Skeletal muscle tissue (tissue), 4 donors: ENCODE measurements around the gene HNRNPUL1. TPM values are rescaled to one million over a fixed set of nuclear protein-coding genes. Genes with fewer than 3 reads are reported as not detected.

ENCODE experiments used
- H3K27ac ChIP-seq: one replicate; pipeline ENCODE4 v1.7.0; 2013; ENCODE audit warnings: mild to moderate bottlenecking, low read depth, low read length, inconsistent platforms
- H3K27me3 ChIP-seq, 3 donors: one replicate each; pipeline ENCODE4 v1.7.0; 2013; ENCODE audit warnings: low read length in 3 of 3; ENCODE audit not compliant: control insufficient read depth in 3 of 3, insufficient read depth in 3 of 3
- H3K36me3 ChIP-seq, 3 donors: one replicate each; pipeline ENCODE4 v1.7.0; 2013; ENCODE audit warnings: low read length in 3 of 3; ENCODE audit not compliant: control insufficient read depth in 3 of 3, insufficient read depth in 3 of 3
- H3K4me1 ChIP-seq, 3 donors: one replicate each; pipeline ENCODE4 v1.7.0; 2013; ENCODE audit warnings: low read length in 3 of 3, mild to moderate bottlenecking in 3 of 3; ENCODE audit not compliant: control insufficient read depth in 3 of 3, insufficient read depth in 3 of 3
- H3K4me3 ChIP-seq, 3 donors: one replicate each; pipeline ENCODE4 v1.7.0; 2013; ENCODE audit warnings: low read length in 3 of 3
- H3K9ac ChIP-seq, 3 donors: one replicate each; pipeline ENCODE4 v1.7.0; 2013; ENCODE audit warnings: low read length in 3 of 3, mild to moderate bottlenecking in 3 of 3, moderate library complexity in 2 of 3, low read depth in 1 of 3
- H3K9me3 ChIP-seq, 3 donors: one replicate each; pipeline ENCODE4 v1.7.0; 2013; ENCODE audit warnings: low read length in 3 of 3; ENCODE audit not compliant: control insufficient read depth in 3 of 3
- total RNA-seq: library from RNA; depleted of rRNA; stranded (reverse); fragments of >200 nt; gene quantifications from one replicate; pipeline ENCODE4 v1.2.3, GENCODE V29; 2014
- donor health status: Osteomylitis.

Gene HNRNPUL1
- total RNA-seq, 1 donor from 2014 or later: 68.4 TPM

DNA sequence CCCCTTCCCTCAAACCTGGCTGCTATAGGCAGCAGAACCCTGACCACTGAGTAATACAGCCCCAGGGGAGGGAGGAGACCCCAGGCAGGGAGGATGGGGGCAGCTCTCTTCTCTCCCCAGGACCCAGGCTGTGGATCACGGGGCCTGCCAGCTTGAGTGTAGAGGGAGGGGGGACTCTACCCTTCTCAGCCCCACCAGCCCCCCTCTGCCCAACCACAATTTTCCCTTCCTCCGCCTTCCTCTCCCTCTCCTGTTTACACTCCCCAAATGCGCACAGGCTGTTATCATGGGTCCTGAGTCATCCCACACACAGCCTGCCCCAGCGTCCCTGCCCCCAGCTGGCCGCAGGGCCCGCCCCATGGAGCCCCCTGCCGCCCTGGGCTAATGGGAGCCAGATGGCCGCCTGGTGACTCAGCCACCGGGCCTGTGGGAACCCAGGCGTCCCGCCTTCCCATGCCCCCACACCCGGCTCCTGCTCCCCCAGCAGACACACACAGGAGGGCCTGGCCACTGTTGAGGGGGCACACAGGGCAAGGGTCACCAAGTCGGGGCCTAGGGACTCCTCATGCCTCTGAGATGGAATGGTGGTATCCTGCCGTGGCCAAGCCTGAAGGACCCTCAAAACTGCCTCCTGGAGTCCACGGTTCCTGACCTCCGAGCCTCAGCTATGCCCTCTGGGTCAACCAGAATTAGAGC is 59.4 kb downstream of the HNRNPUL1 start:
- H3K9ac ChIP-seq: peak overlapping the region in 1 of 3 donors; percentile 64
- no peaks in the 10 kb centered on the region for H3K27me3 ChIP-seq
- H3K4me3 ChIP-seq: no peak overlapping the region
- peak overlapping the region; percentile 89 for H3K27ac ChIP-seq
- peaks cover 63 to 76% (median 74%) of the 10 kb centered on the region in 3 donors for H3K4me1 ChIP-seq
- peaks cover 28 to 41% (median 31%) of the 10 kb centered on the region in 3 donors for H3K36me3 ChIP-seq
- no peaks in the 10 kb centered on the region for H3K9me3 ChIP-seq

DNA sequence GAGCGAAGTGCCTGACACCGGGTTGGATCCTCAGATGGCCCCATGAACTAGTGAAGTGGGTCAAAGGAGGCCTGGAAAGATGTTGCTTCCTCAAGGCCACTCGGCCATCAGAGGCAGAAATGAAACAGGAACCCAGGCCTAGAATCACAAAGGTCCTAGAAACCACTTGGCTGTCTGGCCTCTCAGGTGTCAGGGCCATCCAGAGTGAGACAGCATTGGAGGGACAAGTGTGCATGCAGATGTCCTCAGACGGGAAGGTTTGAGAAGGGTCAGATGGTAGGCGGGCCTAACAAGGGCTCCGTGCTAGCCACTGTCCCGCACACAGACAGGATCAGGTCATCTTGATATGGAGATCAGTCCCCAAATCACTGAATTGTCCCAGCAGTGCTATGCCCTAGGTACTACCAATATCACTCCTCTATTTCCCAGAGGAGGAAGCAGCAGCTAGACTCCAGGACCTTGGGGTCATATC is 60.1 kb downstream of the HNRNPUL1 start:
- Histone ChIP-seq H3K9ac (peak overlapping the region in 1 of 3 donors; percentile 64), H3K4me1 (peaks cover 68 to 81% (median 80%) of the 10 kb centered on the region in 3 donors), H3K27ac (peak overlapping the region; percentile 89), H3K27me3 (no peaks in the 10 kb centered on the region), H3K4me3 (no peak overlapping the region), H3K36me3 (peaks cover 21 to 36% (median 24%) of the 10 kb centered on the region in 3 donors), H3K9me3 (no peaks in the 10 kb centered on the region)

DNA sequence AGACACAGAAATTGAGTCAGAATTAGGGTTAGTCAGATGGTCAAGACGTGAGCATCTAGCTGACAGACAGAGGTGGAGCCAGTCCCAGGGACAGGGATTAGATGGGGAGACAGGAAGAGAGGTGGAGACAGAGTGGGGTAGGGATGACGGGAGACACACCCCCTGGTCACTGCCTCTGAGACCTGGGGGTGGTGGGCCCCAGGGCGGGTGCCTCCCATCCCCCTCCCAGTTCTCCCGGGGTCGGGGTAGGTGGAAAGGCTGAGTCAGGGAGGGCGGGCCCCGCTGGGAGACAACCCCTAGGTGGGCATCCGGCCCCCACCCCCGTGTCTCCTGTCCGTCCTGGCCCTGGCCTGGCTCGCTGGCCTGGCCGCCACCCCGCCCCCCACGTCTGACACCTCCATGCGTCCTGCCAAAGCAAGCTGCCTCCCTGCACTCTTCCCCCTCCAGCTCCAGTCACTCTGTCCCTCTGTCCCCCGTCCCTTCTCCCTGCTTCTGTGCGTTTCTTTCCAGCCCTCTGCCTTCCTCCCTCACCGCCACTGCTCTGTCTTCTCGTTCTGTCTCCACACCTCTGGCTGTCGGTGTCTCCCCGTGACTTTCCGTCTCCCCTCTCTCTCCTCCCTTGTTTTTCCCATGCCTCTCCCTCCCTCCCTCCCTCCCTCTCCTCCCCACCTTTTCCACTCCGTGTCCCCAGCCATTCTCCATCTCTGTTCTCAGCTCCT is 60.9 kb downstream of the HNRNPUL1 start:
- no peaks in the 10 kb centered on the region for H3K27me3 ChIP-seq
- peak overlapping the region; percentile 52 to 75 (median 75) for H3K4me3 ChIP-seq
- H3K9me3 ChIP-seq: no peaks in the 10 kb centered on the region
- H3K9ac ChIP-seq: peak overlapping the region; percentile 65 to 82 (median 77)
- H3K4me1 ChIP-seq: peaks cover 68 to 81% (median 80%) of the 10 kb centered on the region in 3 donors
- peaks cover 13 to 29% (median 17%) of the 10 kb centered on the region in 3 donors for H3K36me3 ChIP-seq
- H3K27ac ChIP-seq: peak overlapping the region; percentile 89

DNA sequence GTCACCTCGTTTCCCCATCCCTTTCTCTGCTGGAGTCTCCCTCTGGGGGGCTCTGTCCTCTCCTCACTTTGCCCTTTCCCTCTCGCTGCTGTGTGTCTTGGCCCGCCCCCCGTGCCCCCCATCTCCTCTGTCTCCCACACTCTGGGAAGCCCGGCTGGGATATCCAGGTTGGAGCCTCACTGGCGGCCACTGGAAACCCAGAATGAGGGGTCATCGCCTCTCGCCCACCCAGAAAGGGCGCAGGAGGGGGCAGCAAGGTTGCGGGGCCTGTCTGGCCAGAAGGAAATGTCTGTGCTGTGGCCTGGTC is 61.4 kb downstream of the HNRNPUL1 start:
- Histone ChIP-seq H3K9me3 (no peaks in the 10 kb centered on the region), H3K9ac (peak overlapping the region; percentile 65 to 82 (median 74)), H3K4me3 (peak overlapping the region; percentile 52 to 75 (median 75)), H3K27ac (peak overlapping the region; percentile 89), H3K4me1 (peaks cover 68 to 81% (median 80%) of the 10 kb centered on the region in 3 donors), H3K27me3 (no peaks in the 10 kb centered on the region), H3K36me3 (peaks cover 8 to 26% (median 12%) of the 10 kb centered on the region in 3 donors)

DNA sequence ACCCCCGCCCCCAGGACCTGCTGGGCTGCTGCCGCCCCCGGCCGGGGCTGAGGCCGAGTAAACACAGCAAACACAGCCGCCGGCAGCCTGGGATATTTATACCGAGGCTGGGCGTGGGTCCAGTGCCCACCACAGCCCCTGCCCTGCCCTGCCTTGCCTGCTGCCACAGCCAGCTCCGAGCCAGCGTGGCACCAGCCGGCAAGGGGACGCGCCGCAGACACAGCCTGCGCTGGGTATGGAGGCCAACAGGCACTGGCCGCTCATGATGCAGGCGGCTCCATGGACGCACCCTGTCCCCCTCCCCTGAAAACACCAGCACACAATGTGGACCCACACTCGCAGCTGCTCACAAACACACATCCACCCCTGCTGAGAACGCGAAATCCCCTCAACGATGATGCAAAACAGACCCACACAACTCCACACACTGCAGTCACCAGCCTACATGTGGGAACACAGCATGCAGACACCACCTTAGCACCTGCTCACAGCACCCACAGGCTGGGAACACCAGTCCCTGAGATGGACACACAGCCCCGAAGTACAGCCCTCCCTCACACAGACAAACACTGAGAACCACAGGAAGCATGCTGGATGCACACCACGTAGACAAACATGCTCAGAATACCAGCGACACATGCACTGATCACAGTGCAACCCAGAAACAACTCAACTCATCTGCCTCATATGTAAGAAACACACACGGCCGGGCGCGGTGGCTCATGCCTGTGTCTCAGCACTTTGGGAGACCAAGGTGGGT is 62.0 kb downstream of the HNRNPUL1 start:
- peaks cover 68 to 80% (median 80%) of the 10 kb centered on the region in 3 donors for H3K4me1 ChIP-seq
- H3K9ac ChIP-seq: peak overlapping the region; percentile 65 to 82 (median 74)

DNA sequence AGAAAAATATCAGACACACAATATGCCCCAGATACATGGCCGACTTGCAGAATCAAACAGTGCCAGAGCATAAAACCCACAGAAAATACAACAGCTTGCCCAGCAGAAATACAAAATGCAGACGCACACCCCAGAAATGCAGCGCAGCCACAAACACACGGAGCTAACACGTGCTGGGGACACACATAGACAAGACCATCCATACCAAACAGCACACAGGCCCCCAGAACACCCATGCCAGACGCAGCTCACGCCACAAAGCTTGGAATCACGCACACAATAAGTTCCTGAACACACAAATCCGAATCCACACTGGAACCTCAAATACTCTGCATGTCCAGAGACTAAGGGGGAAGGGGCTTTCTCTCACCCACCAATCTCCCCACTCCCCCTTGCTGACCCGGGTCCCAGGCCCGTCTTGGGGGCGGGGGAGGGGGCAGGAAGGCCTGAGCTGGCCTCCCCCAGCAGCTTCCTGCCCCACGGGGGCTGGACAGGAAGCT is 63.0 kb downstream of the HNRNPUL1 start:
- Histone ChIP-seq H3K9ac (peak overlapping the region; percentile 14 to 74 (median 65)), H3K4me1 (peaks cover 61 to 70% (median 70%) of the 10 kb centered on the region in 3 donors), H3K9me3 (no peaks in the 10 kb centered on the region), H3K27me3 (no peaks in the 10 kb centered on the region), H3K27ac (peak overlapping the region; percentile 63), H3K4me3 (peak overlapping the region; percentile 26 to 61 (median 49)), H3K36me3 (peaks cover 3 to 17% (median 10%) of the 10 kb centered on the region in 3 donors)

More for the DNA sequence above, 62.0 kb downstream of the HNRNPUL1 start:
- Histone ChIP-seq H3K27ac (peak overlapping the region; percentile 89), H3K4me3 (peak overlapping the region; percentile 52 to 75 (median 75)), H3K36me3 (peaks cover 6 to 20% (median 7%) of the 10 kb centered on the region in 3 donors), H3K27me3 (no peaks in the 10 kb centered on the region), H3K9me3 (no peaks in the 10 kb centered on the region)

DNA sequence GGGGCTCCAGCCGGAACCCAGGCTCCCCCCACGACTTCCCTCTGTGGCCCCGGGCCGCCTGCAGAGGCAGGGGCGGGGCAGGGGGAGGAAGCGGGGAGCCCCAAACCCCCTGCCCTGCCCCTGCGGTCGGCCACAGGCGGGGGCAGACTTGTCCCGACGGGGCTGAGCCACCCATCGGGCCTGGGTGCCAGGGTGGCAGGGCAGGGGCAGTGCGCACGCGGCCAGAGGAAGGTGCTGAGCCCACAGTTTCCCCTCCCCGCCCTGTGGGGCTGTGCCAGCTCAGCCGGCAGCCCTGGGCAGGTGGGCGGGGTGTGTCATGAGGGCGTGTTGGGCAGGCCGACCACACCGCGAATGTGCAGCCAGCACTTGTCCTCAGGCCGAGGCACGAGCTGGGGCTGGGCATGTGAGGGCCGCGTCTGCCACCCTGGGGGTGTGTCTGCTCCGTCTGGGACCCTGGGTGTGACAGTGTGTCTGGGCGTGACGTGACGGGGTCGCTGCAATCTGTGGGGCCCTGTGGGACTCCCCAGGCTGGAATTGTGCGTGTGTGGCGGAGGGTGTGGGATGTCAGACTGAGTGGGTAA is 63.5 kb downstream of the HNRNPUL1 start:
- no peaks in the 10 kb centered on the region for H3K9me3 ChIP-seq
- peaks cover 57 to 65% (median 64%) of the 10 kb centered on the region in 3 donors for H3K4me1 ChIP-seq
- peak overlapping the region; percentile 63 for H3K27ac ChIP-seq
- peaks cover 6 to 15% (median 8%) of the 10 kb centered on the region in 3 donors for H3K36me3 ChIP-seq
- peak overlapping the region; percentile 49 to 63 (median 52) for H3K4me3 ChIP-seq
- H3K27me3 ChIP-seq: no peaks in the 10 kb centered on the region
- H3K9ac ChIP-seq: peak overlapping the region; percentile 37 to 74 (median 65)

DNA sequence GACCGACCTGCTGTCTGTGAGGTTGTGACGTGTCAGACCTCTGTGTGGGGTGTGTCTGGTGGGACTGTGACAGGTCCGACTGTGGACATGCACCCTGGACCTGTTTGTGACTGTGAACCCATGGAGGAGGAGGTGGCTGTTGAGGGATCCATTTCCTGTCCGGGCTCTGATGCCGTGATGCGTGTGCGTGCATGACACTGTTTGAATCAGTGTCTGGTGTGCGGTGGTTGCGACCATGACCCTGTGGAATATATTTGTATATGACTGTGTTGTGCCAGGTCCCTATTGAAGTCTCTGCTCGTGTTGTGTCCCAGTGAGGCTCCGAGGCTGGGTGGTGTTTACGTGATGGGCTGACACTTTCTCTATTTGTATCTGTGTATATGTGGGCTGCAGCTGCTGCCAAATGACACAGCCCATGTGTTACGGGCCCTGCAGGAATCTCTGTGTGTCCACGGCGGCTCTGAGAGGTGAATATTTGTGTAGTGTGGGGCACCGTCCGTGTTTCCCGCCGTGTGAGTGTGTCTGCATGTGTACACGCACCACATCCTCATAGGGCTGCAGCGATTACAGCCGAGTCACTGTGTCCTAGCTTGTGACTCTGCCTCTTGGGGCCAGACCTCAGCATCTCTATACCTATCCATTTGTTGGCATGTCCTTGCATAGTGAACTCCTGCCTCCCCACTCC is 64.1 kb downstream of the HNRNPUL1 start:
- Histone ChIP-seq H3K4me1 (peaks cover 51 to 58% (median 58%) of the 10 kb centered on the region in 3 donors), H3K9ac (peak overlapping the region; percentile 37 to 74 (median 65)), H3K4me3 (peak overlapping the region in 2 of 3 donors; percentile 49 to 63)

DNA sequence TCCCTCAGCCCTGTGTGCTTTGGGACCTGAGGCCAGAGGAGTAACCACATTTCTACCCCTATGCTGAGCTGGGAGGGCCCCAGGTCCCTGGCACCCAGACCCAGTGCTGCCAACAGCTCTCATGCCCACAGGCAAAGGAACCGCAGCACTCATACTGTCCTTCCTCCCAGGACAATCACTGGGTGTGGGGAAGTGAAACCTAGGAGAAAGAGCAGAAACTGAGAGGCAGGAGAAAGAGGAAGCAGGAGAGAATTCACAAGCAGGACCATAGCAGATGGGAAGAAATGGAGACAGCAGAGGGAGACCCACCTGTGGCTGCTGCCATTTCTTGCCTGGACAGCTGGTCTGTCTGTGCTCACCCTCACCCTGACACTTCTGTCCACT is 64.7 kb downstream of the HNRNPUL1 start:
- Histone ChIP-seq H3K4me3 (no peak overlapping the region), H3K4me1 (peaks cover 45 to 53% (median 53%) of the 10 kb centered on the region in 3 donors), H3K9ac (no peak overlapping the region), H3K27me3 (no peaks in the 10 kb centered on the region), H3K27ac (peak overlapping the region; percentile 63), H3K36me3 (peaks cover 6 to 12% (median 8%) of the 10 kb centered on the region in 3 donors), H3K9me3 (no peaks in the 10 kb centered on the region)

More for the DNA sequence above, 64.1 kb downstream of the HNRNPUL1 start:
- H3K9me3 ChIP-seq: no peaks in the 10 kb centered on the region
- H3K27ac ChIP-seq: peak overlapping the region; percentile 63
- H3K27me3 ChIP-seq: no peaks in the 10 kb centered on the region
- H3K36me3 ChIP-seq: peaks cover 6 to 12% (median 8%) of the 10 kb centered on the region in 3 donors
